Femur (tissue), 1 donor: Measurements from ENCODE around the gene COL6A5.
"Not testable (repeated sequence)": the region's sequence is repeated elsewhere in the genome, so short reads cannot be mapped to it uniquely, and the experiment has no call there.

Experiments used
- DNase-seq: peaks from one replicate; pipeline ENCODE4 v3.0.0-alpha.2; 2017

Gene COL6A5

DNA sequence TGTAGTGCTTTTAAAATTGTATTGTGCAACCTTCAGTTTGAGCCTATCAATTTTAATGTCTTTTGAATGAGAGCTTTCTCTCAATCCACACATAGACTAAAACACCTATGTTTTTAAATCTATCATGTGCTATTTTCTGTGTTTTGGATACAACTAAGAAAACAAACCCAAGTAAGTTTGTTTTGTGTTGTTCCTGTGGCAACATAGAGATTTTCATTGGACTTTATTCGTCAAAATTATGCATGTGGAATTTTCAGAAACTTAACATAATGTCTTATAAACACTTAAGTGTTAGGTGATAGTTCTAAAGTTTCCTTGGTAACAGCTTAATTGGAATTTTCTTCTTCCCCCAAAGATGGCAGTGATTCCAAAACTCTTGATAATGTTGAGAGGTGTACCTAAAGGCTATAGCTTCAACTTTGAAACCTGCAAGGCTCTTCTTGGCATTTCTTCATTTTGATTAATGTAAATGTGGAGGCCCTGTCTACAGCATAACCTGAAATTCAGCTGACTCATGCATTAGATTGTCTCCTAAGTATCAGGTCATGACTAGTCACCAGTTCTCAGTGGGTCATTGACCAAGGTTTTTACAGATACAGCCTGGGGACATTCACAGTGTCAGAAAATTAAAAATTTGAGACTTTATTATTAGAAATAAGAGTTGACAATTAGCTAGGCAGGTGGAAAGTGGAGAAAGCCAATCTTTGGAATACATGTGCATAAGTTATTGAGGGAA lies 44.4 kb downstream of the COL6A5 start:
- DNase-seq, result no peak

DNA sequence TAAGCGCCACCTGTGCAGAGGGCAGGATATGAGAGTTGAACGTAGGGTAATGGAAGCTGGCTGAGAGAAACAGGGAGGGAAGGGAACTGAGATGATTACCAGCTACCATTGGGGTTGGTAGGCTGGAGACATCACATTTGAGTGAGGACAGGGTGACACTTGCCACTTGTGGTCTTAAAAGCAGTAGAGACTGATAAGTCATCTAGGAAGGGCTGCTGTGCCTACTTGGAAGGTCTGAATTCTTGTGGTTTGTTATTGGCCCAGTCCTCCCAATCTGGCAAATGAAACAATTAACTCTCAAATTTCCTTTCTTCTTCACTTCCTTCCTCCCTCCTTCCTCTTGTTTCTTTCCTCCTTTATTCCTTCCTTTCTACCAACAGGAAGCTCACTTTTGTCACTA lies 46.8 kb downstream of the COL6A5 start:
- no peak for DNase-seq

DNA sequence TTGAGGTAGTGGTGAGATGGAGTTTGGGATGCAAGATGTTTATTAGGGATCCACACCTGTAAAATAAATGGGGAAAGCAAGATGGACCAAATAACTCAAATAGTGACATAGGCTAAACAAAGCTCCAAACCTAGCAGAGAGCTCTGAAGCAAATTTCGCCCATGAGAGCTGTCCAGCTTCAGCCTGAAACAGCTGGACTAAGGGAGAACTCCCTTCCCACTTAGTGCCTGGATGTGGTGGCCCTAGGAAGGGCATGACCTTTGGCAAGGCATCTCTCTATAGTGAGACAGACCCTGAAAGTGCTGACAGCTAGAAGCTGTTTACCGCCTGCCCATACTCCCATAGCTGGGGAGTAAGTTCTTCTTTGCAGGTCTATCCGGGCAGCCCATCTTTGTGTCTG lies 48.1 kb downstream of the COL6A5 start:
- no peak for DNase-seq

- DNase-seq, result no peak
These were observed 49.9 kb downstream of the COL6A5 start for GRCh38 chr3:130395331-130395730.

- DNase-seq, result peak; percentile 50
These were observed 50.4 kb downstream of the COL6A5 start for GRCh38 chr3:130395916-130396315.

GRCh38 chr3:130404401-130404800 lies 58.9 kb downstream of the COL6A5 start:
- DNase-seq, result no peak

- no peak for DNase-seq
These were observed 60.5 kb downstream of the COL6A5 start for GRCh38 chr3:130405956-130406355.

DNA sequence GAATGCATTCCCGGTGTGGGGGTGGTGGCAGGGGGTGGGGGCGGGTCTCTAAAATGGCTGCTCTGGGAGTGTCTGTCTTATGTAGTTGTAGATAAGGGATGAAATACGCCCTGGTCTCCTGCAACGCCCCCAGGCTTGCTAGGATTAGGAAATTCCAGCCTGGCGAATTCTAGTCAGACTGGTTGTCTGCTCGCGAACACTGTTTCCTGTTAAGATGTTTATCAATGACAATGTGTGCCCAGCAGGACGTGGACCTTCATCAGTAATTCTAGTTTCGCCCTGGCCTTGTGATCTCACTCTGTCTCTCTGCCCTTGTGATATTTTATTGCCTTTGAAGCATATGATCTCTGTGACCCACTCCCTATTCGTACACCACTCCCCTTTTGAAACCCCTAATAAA lies 62.8 kb downstream of the COL6A5 start:
- not testable (repeated sequence) for DNase-seq

- DNase-seq, result no peak
These were observed 65.8 kb downstream of the COL6A5 start for GRCh38 chr3:130411320-130411719.

- DNase-seq, result no peak
These were observed 67.6 kb downstream of the COL6A5 start for GRCh38 chr3:130412991-130413560.

DNA sequence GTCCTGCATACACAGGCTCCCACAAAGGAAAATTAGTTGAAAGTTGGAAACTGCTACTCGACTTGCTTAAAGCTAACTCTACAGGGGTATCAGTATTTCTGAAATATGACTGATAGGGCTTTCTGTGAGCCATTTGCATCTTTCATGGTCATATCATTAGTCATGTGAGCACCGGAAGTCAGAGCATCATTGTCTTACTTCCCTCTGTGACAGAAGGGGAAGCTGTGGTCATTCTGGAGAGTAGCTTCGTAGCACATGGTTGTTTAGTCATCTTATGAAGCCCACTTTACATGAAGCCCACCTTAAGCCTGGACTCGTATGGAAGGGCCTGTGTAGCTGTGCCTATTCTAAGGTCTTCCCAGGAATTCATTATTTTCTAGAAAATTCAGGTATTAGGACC lies 69.0 kb downstream of the COL6A5 start:
- no peak for DNase-seq

DNA sequence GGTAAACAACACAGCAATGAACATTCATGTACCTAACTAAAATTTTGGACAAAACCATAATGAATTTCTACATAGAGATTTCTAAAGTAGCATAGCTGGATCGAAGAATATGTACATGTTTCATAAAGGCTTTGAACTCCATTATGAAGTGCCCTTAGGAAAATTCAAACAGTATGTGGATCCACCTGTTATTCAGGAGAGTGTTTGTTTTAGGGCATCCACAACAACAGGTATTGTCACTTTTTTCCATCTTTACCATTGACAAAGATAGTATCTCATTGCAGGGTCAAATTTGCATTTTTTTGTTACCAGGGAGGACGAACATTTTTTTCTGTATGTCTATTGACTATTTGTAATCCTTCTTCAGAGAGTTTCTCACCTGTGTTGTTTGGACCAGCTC lies 75.0 kb downstream of the COL6A5 start:
- no peak for DNase-seq

DNA sequence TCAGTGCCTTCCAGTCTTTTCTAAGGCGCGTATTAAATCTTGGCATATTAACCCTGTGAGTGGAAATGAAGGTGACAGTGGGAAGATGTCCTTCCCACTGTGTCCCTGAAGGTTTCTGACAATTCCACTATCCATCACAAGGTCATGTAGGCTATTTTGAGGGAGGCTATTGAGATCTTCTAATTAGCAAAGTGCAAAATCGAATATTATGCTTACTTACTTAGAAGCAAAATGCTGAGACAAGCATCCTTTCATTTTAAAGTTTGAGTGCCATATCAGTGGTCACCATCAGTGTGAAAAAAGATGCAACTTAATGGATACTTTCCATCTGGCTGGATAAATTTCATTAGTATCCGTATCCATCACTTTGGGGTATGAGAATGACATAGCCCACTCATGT lies 77.6 kb downstream of the COL6A5 start:
- DNase-seq, result no peak

DNA sequence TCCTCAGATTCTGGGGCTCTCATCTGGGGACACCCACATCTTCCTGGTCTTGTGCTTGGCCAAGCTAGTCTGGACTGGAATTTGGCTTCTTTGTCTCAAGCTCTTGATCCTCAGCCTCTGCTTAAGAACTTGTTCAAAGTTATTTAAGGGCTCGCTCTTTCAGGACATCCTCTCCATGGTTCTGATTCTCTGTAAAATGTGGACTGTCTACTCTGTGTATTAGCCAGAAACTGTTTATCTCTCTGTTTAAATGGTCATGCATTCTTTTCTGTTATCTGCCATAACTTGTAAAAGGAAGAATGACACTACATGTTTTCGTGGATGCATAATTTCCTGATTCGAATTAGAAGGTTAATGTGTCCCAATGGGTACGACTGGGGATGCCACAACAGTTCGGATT lies 79.4 kb downstream of the COL6A5 start:
- DNase-seq, result no peak

DNA sequence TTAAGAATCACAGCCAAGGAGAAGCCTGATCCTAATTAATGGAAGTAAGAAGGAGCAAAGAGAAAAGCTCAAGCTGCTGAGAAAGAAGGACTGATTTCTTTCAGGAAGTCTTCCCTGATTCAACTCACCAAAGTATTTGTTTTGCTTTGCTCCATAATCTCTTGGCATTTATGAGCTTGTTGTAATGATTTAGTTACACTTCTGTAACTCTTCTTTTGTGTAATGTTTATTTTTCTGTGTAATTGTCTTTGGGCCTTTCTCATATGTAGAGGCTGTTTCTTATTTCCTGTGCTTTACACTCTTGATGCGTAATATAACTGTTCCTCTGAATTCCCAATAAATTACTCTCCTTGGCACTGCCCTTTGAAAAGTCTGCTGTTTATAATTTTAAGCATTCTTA lies 80.0 kb downstream of the COL6A5 start:
- DNase-seq, result no peak

DNA sequence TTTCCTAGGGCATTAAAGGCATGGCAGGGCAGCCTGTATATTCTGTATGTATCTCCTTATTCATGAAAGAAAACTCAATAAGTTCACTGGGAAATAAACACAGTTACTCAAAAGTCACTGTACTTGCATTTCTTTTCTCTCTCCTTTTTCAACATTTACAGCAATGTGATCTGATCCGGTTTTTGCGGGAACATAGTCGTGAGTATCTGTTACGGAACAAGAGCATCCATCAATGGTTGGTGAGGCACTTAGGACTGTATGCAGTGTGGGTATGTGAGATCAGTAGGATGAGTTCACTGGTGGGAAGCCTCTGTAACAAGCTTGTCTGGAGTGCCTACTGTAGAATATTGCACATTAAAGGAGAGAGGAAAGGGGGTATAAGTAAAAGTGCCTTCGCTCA lies 80.7 kb downstream of the COL6A5 start:
- no peak for DNase-seq

DNA sequence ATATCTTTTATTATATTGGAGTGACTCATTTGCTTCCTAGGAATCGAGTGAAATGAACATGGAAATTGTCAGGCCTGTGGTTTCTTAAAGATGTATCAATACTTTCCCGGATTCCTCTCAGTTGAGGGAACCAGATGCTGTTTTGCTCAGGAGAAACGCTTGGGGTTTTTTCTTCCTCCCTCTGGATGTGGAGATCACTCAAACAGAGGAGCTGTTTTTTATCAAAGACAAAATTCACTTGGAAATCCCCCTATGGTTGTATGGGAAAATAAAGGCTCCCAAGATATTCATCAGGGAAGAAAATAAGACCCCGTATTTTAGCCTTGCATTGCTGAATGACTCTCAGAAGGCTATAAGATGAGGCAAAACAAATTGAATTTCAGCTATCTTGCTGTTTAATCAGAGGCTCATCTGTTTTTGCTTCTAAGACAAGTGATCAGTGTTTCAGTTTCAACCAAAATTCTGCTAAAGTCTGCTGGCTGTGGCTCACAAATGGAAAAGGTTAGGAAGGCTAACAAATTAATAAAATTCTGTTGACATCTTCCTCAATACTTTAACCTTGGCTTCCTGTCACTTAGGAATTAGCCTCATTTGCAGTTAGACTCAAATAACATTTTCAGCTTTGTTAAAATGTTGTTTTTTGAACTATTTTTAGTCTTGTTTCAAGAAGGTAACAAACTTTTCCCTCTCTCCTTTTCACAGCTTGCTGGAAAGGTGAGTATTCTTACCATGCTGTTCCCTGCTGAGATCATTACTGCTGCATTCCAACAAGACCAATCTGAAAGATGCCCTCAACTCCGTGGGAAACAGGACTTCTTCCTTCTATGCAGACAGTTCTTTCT lies 83.6 kb downstream of the COL6A5 start:
- DNase-seq, result no peak

GRCh38 chr3:130429713-130430023 lies 84.2 kb downstream of the COL6A5 start:
- DNase-seq, result no peak

- DNase-seq, result no peak
These were observed 84.8 kb downstream of the COL6A5 start for GRCh38 chr3:130430266-130430665.

- DNase-seq, result not testable (repeated sequence)
These were observed 86.6 kb downstream of the COL6A5 start for GRCh38 chr3:130432086-130432485.

DNA sequence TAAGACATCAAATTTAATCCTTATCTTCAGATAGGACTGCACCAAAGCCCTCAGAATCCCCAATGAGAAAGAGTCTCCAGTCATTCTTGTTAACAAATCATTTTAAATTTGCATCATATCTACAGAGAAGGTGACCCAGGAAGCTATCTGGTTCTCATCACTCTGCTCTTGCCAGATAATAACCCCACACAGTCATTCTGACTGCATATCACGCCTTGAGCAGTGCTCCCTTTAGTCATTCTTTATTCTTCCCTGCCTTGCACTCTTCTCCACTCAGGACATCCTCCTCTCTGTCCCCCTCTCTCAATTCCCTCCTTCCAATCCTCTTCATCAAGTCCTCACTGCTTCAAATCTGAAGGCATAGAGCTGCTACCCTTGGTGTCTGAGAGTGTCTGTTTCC lies 87.8 kb downstream of the COL6A5 start:
- DNase-seq, result no peak

GRCh38 chr3:130442284-130442683 lies 96.8 kb downstream of the COL6A5 start:
- no peak for DNase-seq

GRCh38 chr3:130446840-130447239 lies 101.4 kb downstream of the COL6A5 start:
- not testable (repeated sequence) for DNase-seq

- not testable (repeated sequence) for DNase-seq
These were observed 102.7 kb downstream of the COL6A5 start for GRCh38 chr3:130448155-130448554.
